Hematopoietic multipotent progenitor cell treated with erythropoietin and hydrocortisone succinate and interleukin-3 and kit ligand, for 15 days (in vitro differentiated cells): ENCODE results near the gene CHRNE.
A peak's percentile ranks its signal among the peaks of the same experiment; 100 is the strongest.
"Not testable (repeated sequence)": the region's sequence is repeated elsewhere in the genome, so short reads cannot be mapped to it uniquely, and the experiment has no call there.

Experiments used
- DNase-seq: peaks from one replicate; pipeline ENCODE4 v3.0.0-alpha.2; 2015; ENCODE audit warnings: low spot score

The CHRNE gene

DNA sequence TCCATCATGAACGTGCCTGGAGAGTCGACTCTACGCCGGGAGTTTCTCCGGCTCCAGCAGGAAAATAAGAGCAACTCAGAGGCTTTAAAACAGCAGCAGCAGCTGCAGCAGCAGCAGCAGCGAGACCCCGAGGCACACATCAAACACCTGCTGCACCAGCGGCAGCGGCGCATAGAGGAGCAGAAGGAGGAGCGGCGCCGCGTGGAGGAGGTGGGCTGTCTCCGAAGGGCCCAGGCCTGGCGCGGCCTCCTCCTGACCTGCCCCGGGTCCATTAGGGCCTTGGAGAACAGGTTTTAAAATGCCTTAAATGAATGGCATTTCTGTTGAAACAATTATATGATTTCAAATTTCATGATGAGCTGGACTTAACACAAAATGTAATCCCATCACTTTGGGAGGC is 15.3 kb downstream of the CHRNE start:
- no peak for DNase-seq

DNA sequence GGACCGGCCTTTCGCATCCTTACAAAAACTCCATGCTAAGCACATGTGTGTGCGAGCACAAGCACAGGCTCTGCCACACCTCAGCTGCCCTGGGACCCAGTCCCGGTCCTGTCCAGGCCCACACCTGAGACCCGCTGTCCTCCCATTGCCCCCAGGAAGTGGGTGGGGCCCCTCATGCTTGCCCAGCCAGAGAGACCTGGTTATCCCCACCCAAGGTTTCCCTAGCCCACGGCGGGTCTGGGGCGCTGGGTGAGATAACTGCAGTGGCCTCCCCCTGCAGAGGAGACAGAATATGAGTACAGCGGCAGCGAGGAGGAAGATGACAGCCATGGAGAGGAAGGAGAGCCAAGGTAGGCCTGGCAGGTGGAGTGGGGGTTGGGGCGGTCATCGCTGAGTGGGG is 16.1 kb downstream of the CHRNE start:
- no peak for DNase-seq

DNA sequence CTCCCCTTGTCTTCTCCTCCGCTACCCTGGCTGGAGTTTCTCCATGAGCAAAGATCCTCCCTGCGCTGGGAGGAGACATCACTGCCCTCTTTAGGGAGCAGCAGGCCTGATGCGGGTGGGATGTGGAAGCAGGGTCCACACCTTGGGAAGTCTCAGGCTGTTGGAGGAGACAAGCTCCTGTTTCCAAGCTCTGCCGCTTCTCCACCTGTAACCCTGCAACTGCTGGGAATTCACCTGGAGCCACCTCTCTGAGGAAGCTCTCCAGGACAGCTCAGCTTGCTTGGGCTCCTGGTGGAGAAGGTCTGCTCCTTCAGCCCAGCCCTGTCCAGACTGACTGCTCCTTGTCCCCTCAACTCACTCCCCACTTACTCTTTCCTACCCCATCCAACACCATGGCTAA is 18.4 kb downstream of the CHRNE start:
- no peak for DNase-seq

DNA sequence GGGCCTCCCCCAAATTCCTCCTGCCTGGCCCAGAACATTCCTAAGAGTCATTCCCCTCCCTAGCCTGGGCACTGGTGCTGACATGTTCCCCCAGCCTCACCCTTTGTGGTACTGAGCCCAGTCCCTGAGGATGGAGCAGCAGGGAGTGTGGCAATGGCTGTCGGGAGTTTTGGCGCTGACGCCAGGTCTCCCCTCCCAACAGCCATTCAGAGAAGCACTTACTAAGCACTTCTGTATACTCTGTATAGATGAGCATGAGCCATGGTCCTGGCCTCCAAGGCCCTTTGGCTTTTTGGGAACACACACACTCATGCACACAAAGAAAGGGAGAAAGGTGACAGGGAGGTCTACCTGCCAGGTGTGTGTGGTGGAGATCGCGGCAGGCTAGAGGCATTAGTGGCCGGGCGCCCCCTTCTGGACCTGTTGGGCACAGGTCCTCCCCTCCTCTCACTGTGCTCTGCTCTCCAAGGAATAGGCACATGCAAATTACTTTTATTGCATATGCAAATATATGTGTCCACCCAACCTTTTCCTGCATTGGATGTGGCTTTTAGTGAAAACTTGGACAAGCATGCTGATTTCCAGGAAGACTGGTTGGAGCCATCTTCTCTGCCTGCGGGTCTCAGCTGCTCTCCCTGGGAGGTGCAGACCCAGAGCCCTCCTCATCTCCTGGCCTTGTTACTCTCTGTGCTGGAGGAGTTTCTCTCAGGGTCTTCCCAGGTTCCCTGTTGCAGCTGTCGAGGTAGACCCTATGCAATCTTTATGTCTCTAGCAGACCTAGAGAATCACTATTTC is 20.9 kb downstream of the CHRNE start:
- peak; percentile 68 for DNase-seq

DNA sequence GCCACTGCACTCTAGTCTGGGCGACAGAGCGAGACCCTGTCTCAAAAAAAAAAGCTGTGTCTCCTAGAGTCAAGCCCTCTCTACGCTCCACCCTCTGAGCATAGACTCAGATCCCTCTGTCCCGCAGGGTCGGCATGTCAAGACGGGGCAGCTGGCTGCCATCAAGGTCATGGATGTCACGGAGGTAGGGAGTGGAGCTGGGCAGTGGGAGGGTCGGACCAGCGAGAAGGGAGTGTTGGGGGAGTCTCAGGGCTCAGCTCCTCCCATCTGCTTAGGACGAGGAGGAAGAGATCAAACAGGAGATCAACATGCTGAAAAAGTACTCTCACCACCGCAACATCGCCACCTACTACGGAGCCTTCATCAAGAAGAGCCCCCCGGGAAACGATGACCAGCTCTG is 22.0 kb downstream of the CHRNE start:
- no peak for DNase-seq

DNA sequence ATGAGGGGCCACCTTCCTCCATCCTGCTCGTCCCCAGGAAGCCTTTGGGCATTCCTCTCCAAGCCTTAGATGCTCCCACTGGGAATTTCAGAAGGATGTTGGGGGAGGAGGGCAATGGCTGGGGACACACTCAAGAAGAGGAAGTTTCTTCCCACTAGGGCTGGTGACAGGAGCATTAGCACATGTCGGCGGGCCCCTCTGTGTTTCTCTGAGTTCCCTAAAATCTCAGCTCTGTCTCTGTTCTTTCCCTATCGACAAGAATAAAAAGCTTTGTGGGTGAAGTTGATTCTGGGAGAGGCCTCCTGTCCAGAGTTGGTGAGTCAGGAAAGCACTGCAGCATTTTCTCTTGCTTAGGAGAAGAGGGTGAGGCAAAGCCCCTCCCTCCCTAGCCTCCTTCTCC is 23.3 kb downstream of the CHRNE start:
- no peak for DNase-seq

DNA sequence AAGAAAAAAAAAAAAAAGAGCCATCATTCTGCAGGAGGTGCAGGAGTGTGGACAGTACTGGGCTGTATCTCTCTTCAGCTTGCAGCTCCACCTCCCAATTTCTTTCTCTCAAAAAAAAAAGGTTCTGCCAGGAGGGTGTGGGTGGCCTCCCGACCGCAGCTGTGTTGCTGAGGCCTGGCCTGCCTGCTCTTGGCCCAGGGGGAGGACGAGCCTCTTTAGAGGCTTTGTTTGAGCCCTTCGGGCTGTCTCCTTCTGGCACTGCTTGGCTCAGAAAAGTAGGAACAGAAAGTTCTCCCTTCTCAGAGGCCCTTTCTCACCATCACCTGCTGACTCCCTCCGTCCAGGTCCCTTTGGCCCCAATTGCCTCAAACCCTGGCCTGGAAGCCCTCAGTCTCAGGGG is 25.8 kb downstream of the CHRNE start:
- no peak for DNase-seq

DNA sequence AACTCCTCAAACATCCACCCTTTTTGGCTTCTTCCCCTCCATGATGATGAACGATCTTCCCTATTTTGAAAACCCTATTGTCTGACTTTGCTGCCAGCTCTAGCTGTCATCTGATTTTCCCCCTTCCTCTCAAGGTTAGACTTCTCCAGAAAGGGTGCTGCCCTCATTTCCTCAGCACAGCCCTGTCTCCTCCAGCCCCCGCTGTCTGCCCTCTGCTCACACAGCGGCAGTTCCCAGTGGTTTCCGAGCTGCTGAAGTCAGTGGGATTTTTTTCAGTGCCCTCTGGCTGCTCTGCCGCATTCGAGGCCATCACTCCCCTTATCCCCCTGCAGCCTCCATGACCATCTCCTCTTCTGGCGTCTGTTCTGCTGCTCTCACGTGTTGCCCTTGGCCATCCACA is 30.1 kb downstream of the CHRNE start:
- no peak for DNase-seq

DNA sequence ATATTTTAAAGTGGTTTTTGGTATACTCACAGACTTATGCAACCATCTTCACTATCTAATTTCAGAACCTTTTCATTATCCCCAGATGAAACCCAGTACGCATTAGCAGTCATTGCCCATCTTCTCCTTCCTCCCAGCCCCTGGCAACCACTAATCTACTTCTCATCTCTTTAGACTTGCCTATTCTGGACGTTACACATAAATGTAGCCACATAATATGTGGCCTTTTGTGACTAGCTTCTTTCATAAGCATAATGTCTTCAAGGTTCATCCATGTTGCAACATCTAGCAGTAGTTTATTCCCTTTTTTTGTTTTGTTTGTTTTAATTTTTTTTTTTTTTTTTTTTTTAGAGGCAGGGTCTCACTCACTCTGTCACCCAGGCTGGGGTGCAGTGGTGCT is 32.0 kb downstream of the CHRNE start:
- DNase-seq, result no peak

DNA sequence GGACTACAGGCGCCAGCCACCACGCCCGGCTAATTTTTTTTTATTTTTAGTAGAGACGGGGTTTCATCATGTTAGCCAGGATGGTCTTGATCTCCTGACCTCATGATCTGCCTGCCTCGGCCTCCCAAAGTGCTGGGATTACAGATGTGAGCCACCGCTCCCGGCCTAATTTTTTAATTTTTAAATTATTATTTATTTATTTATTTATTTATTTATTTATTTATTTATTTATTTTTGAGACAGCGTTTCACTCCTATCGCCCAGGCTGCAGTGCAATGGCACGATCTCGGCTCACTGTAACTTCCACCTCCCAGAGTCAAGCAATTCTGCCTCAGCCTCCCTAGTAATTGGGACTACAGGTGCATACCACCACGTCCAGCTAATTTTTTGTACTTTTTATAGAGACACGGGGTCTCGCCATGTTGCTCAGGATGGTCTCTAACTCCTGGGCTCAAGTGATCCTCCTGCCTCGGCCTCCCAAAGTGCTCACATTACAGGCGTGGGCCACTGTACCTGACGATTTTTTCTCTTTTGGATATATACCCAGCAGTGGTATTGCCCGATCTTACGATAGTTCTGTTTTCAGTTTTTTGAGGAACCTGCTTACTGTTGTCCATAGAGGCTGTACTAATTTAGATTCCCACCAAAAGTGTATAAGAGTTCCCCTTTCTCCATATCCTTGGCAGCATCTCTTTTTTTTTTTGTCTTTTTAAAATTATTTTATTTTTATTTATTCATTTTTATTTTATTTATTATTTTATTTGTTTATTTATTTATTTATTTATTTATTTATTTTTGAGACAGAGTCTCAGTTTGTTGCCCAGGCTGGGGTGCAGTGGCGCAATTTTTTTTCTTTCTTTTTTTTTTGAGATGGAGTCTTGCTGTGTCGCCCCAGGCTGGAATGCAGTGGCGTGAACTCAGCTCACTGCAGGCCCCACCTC is 33.6 kb downstream of the CHRNE start:
- DNase-seq, result not testable (repeated sequence)

DNA sequence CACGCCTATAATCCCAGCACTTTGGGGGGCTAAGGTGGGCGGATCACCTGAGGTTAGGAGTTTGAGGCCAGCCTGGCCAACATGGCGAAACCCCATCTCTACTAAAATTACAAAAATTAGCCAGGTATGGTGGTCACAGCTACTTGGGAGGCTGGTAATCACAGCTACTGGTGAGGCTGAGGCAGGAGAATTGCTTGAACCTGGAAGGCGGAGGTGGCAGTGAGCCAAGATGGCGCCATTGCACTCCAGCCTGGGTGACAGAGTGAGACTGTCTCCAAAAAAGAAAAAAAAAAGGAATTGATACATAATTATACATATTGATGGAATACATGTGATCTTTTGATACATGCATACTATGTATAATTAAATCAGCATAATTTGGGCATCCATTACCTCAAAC is 35.4 kb downstream of the CHRNE start:
- not testable (repeated sequence) for DNase-seq

DNA sequence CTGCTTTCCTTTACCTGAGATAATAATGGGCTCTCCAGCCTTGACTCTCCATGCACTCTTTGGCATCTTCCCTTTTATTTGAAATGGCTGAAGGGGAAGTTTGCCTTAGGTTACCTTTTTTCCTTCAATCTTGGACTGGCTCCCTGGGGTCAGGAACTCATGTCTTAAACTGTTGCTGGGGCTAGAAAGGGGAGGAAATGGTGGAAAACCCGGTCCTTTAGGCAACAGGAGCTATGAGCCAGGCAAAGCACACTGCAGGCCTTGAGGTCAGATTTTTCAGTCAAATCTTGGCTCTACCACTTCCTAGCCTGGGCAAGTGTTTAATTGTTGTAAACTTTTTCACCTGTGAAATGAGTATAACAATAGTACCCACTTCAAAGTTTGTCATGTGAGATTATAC is 39.6 kb downstream of the CHRNE start:
- no peak for DNase-seq

DNA sequence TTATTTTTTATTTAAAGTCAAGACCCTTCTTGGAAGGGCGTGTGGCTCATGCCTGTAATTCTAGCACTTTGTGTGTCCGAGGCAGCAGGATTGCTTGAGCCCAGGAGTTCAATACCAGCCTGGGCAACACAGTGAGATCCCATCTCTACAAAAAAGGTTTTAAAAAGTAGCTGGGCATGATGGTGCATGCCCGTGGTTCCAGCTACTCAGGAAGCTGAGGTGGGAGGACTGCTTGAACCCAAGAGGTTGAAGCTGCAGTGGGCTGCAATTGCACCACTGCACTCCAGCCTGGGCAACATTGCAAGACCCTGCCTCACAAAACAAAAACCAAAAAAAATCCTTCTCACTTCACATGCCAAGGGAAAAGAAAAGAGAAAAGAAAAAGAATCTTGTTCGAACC is 40.2 kb downstream of the CHRNE start:
- no peak for DNase-seq

DNA sequence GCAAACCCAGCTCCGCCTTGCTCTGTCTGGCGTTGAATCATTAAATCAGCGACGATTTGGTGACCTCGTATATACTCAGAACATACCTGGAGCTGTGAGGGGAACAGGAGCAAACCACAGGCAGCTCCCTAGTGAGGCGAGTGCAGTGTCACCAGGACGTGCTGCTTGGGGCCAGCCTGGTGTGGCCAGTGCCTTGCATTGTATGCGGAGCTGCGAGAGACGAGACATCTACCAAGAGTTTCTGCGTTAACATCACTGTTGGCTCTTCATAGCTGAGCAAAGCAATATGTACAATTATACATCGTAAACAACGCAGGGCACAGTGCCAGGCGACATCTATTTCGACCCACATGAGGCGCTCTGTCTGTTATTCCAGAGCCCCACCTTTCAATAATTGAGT is 41.8 kb downstream of the CHRNE start:
- no peak for DNase-seq

DNA sequence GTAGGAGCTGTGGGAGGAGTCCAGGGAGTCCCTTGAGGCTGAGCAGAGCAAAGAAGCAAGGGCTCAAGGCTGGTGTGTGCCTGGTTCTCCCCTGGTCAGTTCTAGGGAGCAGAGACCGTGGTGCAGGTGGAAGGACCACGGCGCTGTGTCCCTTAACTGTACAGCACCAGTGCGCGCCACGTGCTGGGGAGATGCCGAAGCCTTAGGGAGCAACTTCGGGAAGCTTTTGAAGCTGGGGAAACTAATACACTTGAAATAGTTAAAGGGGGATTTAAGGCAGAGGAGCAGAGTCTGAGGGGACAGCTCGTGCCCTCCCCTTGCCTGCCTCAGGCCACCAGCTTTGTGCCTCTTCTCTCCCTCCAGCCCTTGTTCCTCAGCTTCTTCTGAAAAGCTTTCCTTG is 42.2 kb downstream of the CHRNE start:
- no peak for DNase-seq

DNA sequence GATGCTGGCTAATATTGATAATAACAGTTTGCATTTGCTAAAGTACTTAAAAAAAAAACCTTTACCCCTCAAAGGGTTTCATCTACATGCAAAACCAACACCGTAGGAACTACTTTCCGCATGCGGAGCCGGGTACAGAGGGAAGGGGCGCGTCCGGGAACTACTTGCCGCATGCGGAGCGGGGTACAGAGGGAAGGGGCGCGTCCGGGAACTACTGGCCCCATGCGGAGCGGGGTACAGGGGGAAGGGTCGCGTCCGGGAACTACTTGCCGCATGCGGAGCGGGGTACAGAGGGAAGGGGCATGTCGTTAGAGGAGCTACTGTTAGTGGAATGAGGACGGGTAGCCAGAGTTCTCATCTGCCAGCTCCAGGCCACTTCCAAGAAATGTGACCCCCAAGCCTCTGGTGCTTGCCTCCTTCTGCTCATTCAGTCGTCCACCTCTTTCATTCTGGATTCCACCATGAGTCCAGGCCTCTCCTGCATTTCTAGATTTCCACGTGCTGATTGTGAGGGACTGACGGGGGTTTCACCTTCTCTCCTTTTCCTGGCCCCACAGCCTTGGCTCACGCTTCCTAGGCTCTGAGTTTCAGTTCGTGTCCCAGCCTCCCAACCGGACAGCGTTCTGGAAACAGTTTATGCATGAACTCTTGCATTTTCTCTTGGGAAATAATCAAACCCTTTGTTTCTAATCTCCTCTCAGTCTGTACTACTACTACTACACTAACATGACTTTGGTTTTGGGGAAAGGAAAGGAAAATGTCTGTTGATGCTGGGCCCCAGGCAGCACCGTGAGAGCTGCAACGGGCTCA is 42.9 kb downstream of the CHRNE start:
- DNase-seq, result no peak

DNA sequence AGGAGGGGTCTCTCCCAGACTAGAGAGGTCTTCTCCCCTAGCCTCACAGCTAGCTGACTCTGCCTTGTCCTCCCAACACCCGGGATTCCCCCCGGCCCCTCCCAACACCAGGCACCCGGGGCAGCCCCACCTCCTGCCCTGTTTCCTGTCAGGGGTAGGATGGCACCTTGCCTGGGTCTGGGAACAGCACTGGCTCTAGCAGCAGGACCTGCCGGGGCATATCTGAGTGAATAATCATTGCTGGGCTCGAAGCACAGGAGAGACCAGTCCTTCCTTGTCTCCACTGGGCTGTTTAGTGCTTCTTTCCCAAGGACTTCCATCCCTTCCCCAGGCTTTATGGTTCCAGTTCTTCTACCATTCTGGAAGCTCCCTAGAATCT is 44.0 kb downstream of the CHRNE start:
- no peak for DNase-seq

DNA sequence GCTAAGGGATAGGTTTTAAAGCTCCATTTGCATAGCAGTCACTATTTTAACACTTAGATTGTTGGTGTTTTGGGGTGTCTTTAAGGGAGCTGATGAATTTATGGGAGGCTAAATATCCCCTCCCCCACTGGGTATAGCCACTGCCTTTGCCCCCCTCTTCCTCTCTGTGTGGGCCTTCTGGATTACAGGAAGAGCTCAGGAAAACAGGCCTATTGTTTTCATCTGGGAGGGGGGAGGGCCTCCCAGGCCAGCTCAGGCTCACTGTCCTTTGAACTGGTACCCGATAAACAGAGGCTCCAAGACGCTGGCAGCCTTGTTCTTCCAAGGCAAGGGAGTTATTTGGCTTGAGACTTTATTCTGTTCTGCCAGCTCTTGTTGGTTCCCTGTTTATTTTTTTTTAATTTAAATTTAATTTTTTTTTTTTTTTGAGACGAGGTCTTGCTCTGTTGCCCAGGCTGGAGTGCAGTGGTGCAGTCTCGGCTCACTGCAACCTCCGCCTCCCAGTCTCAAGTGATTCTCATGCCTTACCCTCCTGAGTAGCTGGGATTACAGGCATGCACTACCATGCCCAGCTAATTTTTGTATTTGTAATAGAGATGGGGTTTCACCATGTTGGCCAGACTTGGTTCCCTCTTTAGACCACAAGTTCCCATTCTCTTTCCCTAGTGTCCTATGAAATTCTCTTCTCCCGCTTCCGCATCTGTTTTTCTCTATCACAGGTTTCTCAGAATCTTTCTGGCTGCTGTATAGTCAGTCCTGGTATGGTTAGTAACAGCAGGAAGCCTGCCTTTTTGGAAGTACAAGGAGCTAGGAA is 44.6 kb downstream of the CHRNE start:
- no peak for DNase-seq

DNA sequence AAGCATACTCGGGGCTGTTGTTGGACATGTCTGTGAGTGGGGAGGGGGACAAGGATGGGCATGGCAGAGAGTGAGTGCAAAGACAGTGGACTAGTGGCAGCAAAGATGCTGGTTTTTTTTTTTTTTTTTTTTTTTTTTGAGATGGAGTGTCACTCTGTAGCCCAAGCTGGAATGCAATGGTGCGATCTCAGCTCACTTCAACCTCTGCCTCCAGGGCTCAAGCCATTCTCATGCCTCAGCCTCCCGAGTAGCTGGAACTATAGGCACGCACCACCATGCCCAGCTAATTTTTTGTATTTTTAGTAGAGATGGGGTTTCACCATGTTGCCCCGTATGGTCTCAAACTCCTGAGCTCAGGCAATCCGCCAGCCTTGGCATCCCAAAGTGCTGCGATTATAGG is 45.6 kb downstream of the CHRNE start:
- DNase-seq, result not testable (repeated sequence)

DNA sequence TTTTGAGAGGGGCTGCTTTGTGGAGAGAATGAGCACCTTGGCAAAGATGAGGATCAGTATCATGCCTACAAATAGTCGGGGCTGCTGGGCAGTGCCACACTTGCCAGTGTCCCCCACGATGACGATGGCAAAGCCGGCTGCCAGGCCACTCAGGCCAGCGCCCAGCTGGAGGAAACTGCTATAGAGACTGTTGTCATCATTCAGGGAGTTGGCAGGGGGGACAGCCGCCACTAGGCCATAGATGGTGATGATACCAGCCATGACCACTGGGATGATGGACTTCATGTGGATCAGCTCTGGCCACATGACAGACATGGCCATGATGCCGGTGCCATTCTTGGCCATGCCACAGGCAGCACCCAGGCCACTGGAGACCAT is 46.0 kb downstream of the CHRNE start:
- DNase-seq, result no peak

DNA sequence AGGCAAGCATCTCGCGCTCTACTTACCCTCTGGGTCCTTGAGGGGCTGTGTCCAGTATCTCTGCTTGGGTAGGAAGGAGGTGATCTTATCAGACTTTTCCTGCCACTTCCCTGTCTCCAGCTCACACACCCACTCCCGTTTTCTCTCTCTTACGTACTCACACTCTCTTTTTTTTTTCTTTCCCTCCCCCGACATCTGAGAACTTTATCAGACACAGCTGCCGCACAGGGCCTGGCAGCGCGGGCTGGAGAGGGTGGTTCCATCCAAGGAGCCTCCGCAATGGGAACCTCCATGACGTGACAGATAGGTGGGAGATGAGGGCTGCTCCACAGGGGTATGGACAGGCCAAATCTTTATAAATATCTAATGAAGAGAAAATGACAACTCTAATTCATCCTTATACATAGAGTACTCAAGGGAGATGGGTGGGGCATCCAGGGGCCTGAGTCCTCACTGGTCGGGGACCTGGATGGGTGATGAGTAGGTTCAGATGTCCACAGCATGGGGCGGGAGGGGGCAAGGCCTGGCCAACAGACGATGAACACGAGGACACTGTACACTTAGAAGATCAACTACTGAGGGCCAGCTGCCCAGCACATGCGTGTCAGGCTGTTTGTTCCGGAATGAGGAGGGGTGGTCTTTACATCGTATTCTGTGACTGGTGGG is 46.5 kb downstream of the CHRNE start:
- DNase-seq, result no peak
